Measurements from ENCODE around the gene FBXL17. TPM values are rescaled to one million over a fixed set of nuclear protein-coding genes. Genes with fewer than 3 reads are reported as not detected.

Gene FBXL17
- total and polyA plus RNA-seq, 5 donors from 2014 or later: 3.8 to 27.7 (median 6.4) TPM

GRCh38 chr5:108214857-108215256, 167.0 kb downstream of the FBXL17 start:
- H3K27me3 ChIP-seq (ENCODE audit: control insufficient read depth, insufficient read depth, low read length): no peaks in the 10 kb centered on the region
- peaks cover 0 to 7% (median 0%) of the 10 kb centered on the region in 4 donors for H3K4me1 Mint-ChIP-seq
- peaks cover 0 to 14% (median 10%) of the 10 kb centered on the region in 7 donors for H3K9me3 Mint-ChIP-seq
- DNase-seq: no peak
- H3K4me3 ChIP-seq (ENCODE audit: low read depth, low read length): no peak overlapping the region
- peaks cover 14% of the 10 kb centered on the region for H3K36me3 Mint-ChIP-seq
- no peak overlapping the region for H3K27ac Mint-ChIP-seq
- no peak for ATAC-seq (ENCODE audit: low read depth in 2 of 2)
- no peak overlapping the region for H3K4me3 Mint-ChIP-seq
- no peaks in the 10 kb centered on the region for H3K4me1 ChIP-seq (ENCODE audit: control insufficient read depth, insufficient read depth, low read length, poor library complexity, severe bottlenecking)
- no peaks in the 10 kb centered on the region for H3K27me3 Mint-ChIP-seq
- no peaks in the 10 kb centered on the region for H3K36me3 ChIP-seq (ENCODE audit: control insufficient read depth, insufficient read depth, low read length)
- H3K9me3 ChIP-seq (ENCODE audit: control insufficient read depth in 2 of 2, low read length in 2 of 2): no peaks in the 10 kb centered on the region
- H3K27ac ChIP-seq (ENCODE audit: insufficient read depth, low read length, poor library complexity, severe bottlenecking): no peak overlapping the region

GRCh38 chr5:108212775-108213346, 169.0 kb downstream of the FBXL17 start:
- DNase-seq (no peak), ATAC-seq (ENCODE audit: low read depth in 2 of 2) (no peak)
- H3K9me3 ChIP-seq (ENCODE audit: control insufficient read depth in 2 of 2, low read length in 2 of 2): no peaks in the 10 kb centered on the region
- H3K27ac ChIP-seq (ENCODE audit: insufficient read depth, low read length, poor library complexity, severe bottlenecking): no peak overlapping the region
- H3K4me1 ChIP-seq (ENCODE audit: control insufficient read depth, insufficient read depth, low read length, poor library complexity, severe bottlenecking): no peaks in the 10 kb centered on the region
- Mint-ChIP-seq H3K36me3 (peaks cover 9% of the 10 kb centered on the region), H3K4me3 (no peak overlapping the region), H3K4me1 (peaks cover 0 to 7% (median 4%) of the 10 kb centered on the region in 4 donors), H3K27me3 (no peaks in the 10 kb centered on the region), H3K27ac (no peak overlapping the region), H3K9me3 (peaks cover 0 to 14% (median 9%) of the 10 kb centered on the region in 7 donors)
- H3K4me3 ChIP-seq (ENCODE audit: low read depth, low read length): no peak overlapping the region
- no peaks in the 10 kb centered on the region for H3K36me3 ChIP-seq (ENCODE audit: control insufficient read depth, insufficient read depth, low read length)
- no peaks in the 10 kb centered on the region for H3K27me3 ChIP-seq (ENCODE audit: control insufficient read depth, insufficient read depth, low read length)

GRCh38 chr5:108206707-108207106, 175.2 kb downstream of the FBXL17 start:
- Mint-ChIP-seq H3K4me3 (no peak overlapping the region), H3K27ac (no peak overlapping the region), H3K4me1 (peaks cover 4 to 15% (median 7%) of the 10 kb centered on the region in 4 donors), H3K27me3 (no peaks in the 10 kb centered on the region), H3K36me3 (no peaks in the 10 kb centered on the region), H3K9me3 (no peaks in the 10 kb centered on the region)
- no peak overlapping the region for H3K27ac ChIP-seq (ENCODE audit: insufficient read depth, low read length, poor library complexity, severe bottlenecking)
- no peak overlapping the region for H3K4me3 ChIP-seq (ENCODE audit: low read depth, low read length)
- no peaks in the 10 kb centered on the region for H3K4me1 ChIP-seq (ENCODE audit: control insufficient read depth, insufficient read depth, low read length, poor library complexity, severe bottlenecking)
- DNase-seq (no peak), ATAC-seq (ENCODE audit: low read depth in 2 of 2) (no peak)
- no peaks in the 10 kb centered on the region for H3K27me3 ChIP-seq (ENCODE audit: control insufficient read depth, insufficient read depth, low read length)
- H3K36me3 ChIP-seq (ENCODE audit: control insufficient read depth, insufficient read depth, low read length): no peaks in the 10 kb centered on the region
- no peaks in the 10 kb centered on the region for H3K9me3 ChIP-seq (ENCODE audit: control insufficient read depth in 2 of 2, low read length in 2 of 2)

- no peaks in the 10 kb centered on the region for H3K9me3 ChIP-seq (ENCODE audit: control insufficient read depth in 2 of 2, low read length in 2 of 2)
- H3K27me3 Mint-ChIP-seq: no peaks in the 10 kb centered on the region
- no peaks in the 10 kb centered on the region for H3K36me3 Mint-ChIP-seq
- no peak overlapping the region for H3K27ac Mint-ChIP-seq
- H3K4me1 Mint-ChIP-seq: peaks cover 0 to 12% (median 6%) of the 10 kb centered on the region in 4 donors
- no peaks in the 10 kb centered on the region for H3K36me3 ChIP-seq (ENCODE audit: control insufficient read depth, insufficient read depth, low read length)
- DNase-seq (no peak), ATAC-seq (ENCODE audit: low read depth in 2 of 2) (no peak)
- no peaks in the 10 kb centered on the region for H3K27me3 ChIP-seq (ENCODE audit: control insufficient read depth, insufficient read depth, low read length)
- H3K4me3 ChIP-seq (ENCODE audit: low read depth, low read length): no peak overlapping the region
- H3K4me1 ChIP-seq (ENCODE audit: control insufficient read depth, insufficient read depth, low read length, poor library complexity, severe bottlenecking): no peaks in the 10 kb centered on the region
- no peak overlapping the region for H3K27ac ChIP-seq (ENCODE audit: insufficient read depth, low read length, poor library complexity, severe bottlenecking)
- H3K9me3 Mint-ChIP-seq: no peaks in the 10 kb centered on the region
- H3K4me3 Mint-ChIP-seq: no peak overlapping the region
Measured at GRCh38 chr5:108201721-108202120, 180.2 kb downstream of the FBXL17 start.

DNA sequence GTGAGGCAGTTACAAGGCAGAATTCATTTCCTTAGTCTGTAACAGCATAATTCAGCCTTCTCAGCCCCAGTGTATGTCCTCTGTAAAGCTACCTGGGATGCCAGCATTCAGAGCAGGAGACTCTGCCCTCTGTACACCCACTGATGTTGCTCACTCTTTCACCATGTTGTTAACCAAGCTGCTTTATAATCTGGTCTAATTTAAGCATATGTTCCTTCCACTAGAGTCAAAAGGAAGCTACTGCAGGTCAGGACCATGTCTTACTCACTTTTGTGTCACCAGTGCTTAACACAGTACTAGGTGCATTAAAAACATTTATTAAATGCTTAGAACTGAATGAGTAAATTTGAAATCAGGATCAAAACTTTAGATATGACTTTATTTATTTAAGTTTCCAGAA, 185.6 kb downstream of the FBXL17 start:
- DNase-seq: no peak
- ATAC-seq (ENCODE audit: low read depth in 2 of 2): no peak
- no peak overlapping the region for H3K4me3 ChIP-seq (ENCODE audit: low read depth, low read length)
- H3K27me3 Mint-ChIP-seq: no peaks in the 10 kb centered on the region
- H3K36me3 ChIP-seq (ENCODE audit: control insufficient read depth, insufficient read depth, low read length): no peaks in the 10 kb centered on the region
- no peaks in the 10 kb centered on the region for H3K9me3 ChIP-seq (ENCODE audit: control insufficient read depth in 2 of 2, low read length in 2 of 2)
- H3K27me3 ChIP-seq (ENCODE audit: control insufficient read depth, insufficient read depth, low read length): no peaks in the 10 kb centered on the region
- H3K4me1 ChIP-seq (ENCODE audit: control insufficient read depth, insufficient read depth, low read length, poor library complexity, severe bottlenecking): no peaks in the 10 kb centered on the region
- H3K4me1 Mint-ChIP-seq: peaks cover 0 to 9% (median 2%) of the 10 kb centered on the region in 4 donors
- peaks cover 0 to 2% (median 0%) of the 10 kb centered on the region in 7 donors for H3K9me3 Mint-ChIP-seq
- no peak overlapping the region for H3K4me3 Mint-ChIP-seq
- H3K36me3 Mint-ChIP-seq: no peaks in the 10 kb centered on the region
- H3K27ac ChIP-seq (ENCODE audit: insufficient read depth, low read length, poor library complexity, severe bottlenecking): no peak overlapping the region
- no peak overlapping the region for H3K27ac Mint-ChIP-seq

DNA sequence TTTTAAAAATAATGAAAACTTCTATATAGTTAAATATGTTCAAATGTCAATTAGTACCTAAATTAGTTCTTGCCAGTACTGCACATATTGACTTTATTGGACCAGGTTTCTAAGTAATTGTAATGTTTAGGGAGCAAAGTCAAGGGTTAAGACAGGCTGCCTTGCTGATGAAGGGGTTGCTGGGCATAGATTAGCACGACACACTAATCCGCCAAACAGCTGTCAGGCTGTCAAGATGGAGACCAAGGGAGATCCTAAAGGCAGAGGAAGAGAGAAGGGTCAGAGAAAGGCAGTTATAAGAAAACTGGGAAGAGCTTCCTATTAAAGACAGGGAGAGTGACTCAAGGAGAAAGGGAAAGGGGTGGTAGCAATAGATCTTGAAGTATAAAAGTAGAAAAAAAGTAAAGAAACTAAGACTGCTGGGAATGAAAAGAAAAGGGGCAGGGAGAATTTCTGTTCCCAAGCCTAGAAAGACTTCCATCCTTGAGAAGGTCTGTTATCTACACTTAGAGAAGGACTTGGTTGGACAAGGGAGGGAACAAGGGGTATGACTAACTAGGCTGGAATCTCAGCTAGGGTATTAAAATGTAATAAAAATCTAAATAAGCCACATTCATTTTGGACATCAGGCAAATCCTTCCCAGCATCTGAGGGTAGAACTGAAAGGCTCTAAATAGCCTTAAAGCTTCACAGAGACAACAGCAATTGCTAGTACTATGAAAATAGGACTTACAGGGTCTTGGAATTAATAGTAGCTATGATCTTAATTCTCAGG, 188.7 kb downstream of the FBXL17 start:
- Mint-ChIP-seq H3K27me3 (no peaks in the 10 kb centered on the region), H3K4me3 (no peak overlapping the region)
- H3K27ac ChIP-seq (ENCODE audit: insufficient read depth, low read length, poor library complexity, severe bottlenecking): no peak overlapping the region

GRCh38 chr5:108184940-108185339, 197.0 kb downstream of the FBXL17 start:
- no peaks in the 10 kb centered on the region for H3K27me3 ChIP-seq (ENCODE audit: control insufficient read depth, insufficient read depth, low read length)
- Mint-ChIP-seq H3K4me1 (peaks cover 0 to 4% (median 1%) of the 10 kb centered on the region in 4 donors), H3K27ac (no peak overlapping the region), H3K9me3 (no peaks in the 10 kb centered on the region), H3K4me3 (no peak overlapping the region), H3K36me3 (peaks cover 22% of the 10 kb centered on the region), H3K27me3 (no peaks in the 10 kb centered on the region)
- H3K4me3 ChIP-seq (ENCODE audit: low read depth, low read length): no peak overlapping the region
- no peaks in the 10 kb centered on the region for H3K4me1 ChIP-seq (ENCODE audit: control insufficient read depth, insufficient read depth, low read length, poor library complexity, severe bottlenecking)
- H3K9me3 ChIP-seq (ENCODE audit: control insufficient read depth in 2 of 2, low read length in 2 of 2): no peaks in the 10 kb centered on the region
- H3K36me3 ChIP-seq (ENCODE audit: control insufficient read depth, insufficient read depth, low read length): peaks cover 4% of the 10 kb centered on the region
- ATAC-seq (ENCODE audit: low read depth in 2 of 2) (no peak), DNase-seq (no peak)
- H3K27ac ChIP-seq (ENCODE audit: insufficient read depth, low read length, poor library complexity, severe bottlenecking): no peak overlapping the region

More for the DNA sequence above, 188.7 kb downstream of the FBXL17 start:
- no peak for DNase-seq
- H3K9me3 ChIP-seq (ENCODE audit: control insufficient read depth in 2 of 2, low read length in 2 of 2): no peaks in the 10 kb centered on the region
- peaks cover 0 to 2% (median 0%) of the 10 kb centered on the region in 7 donors for H3K9me3 Mint-ChIP-seq
- no peak for ATAC-seq (ENCODE audit: low read depth in 2 of 2)
- H3K4me1 ChIP-seq (ENCODE audit: control insufficient read depth, insufficient read depth, low read length, poor library complexity, severe bottlenecking): no peaks in the 10 kb centered on the region
- H3K36me3 ChIP-seq (ENCODE audit: control insufficient read depth, insufficient read depth, low read length): no peaks in the 10 kb centered on the region
- H3K27me3 ChIP-seq (ENCODE audit: control insufficient read depth, insufficient read depth, low read length): no peaks in the 10 kb centered on the region
- H3K4me3 ChIP-seq (ENCODE audit: low read depth, low read length): no peak overlapping the region
- H3K27ac Mint-ChIP-seq: no peak overlapping the region
- H3K36me3 Mint-ChIP-seq: no peaks in the 10 kb centered on the region
- H3K4me1 Mint-ChIP-seq: peaks cover 0 to 12% (median 1%) of the 10 kb centered on the region in 4 donors

DNA sequence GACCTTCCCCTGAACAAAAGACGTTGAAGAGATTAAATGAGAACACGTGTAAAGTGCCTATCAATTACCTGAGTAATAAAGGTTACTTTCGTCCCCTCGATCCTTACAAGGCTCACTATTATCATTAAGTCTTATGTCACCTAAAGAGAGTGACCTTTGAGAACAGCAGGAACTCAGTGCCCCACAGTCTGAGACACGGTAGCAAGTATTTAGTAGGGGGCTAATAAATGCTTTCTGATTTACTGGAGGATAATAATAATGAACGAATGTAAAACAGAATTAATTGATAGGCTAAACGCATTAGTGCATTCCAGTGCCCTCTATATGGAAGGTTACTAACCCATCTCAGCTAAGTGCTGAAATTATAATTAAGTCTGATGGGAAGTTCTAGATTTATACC, 199.9 kb downstream of the FBXL17 start:
- DNase-seq (no peak), ATAC-seq (ENCODE audit: low read depth in 2 of 2) (no peak)
- H3K27me3 ChIP-seq (ENCODE audit: control insufficient read depth, insufficient read depth, low read length): no peaks in the 10 kb centered on the region
- no peaks in the 10 kb centered on the region for H3K27me3 Mint-ChIP-seq
- H3K9me3 ChIP-seq (ENCODE audit: control insufficient read depth in 2 of 2, low read length in 2 of 2): no peaks in the 10 kb centered on the region
- H3K36me3 ChIP-seq (ENCODE audit: control insufficient read depth, insufficient read depth, low read length): peaks cover 4% of the 10 kb centered on the region
- H3K27ac Mint-ChIP-seq: no peak overlapping the region
- peaks cover 18% of the 10 kb centered on the region for H3K36me3 Mint-ChIP-seq
- H3K4me3 Mint-ChIP-seq: no peak overlapping the region
- H3K4me3 ChIP-seq (ENCODE audit: low read depth, low read length): no peak overlapping the region
- no peaks in the 10 kb centered on the region for H3K4me1 ChIP-seq (ENCODE audit: control insufficient read depth, insufficient read depth, low read length, poor library complexity, severe bottlenecking)
- no peaks in the 10 kb centered on the region for H3K4me1 Mint-ChIP-seq
- no peaks in the 10 kb centered on the region for H3K9me3 Mint-ChIP-seq
- no peak overlapping the region for H3K27ac ChIP-seq (ENCODE audit: insufficient read depth, low read length, poor library complexity, severe bottlenecking)

All from CD4-positive, CD25-positive, alpha-beta regulatory T cell (primary cell).